Activated CD8-positive, alpha-beta memory T cell treated with anti-CD3 and anti-CD28 coated beads, Interleukin-2, amount 50 U/mL, for 1 hour (primary cell): ENCODE results near the gene ACOX3.

Source experiments
- DNase-seq: peaks from one replicate; pipeline ENCODE4 v3.0.0-alpha.2; 2020; ENCODE audit errors: extremely low read depth

Gene ACOX3

GRCh38 chr4:8404791-8405515 is 35.6 kb downstream of the ACOX3 start:
- DNase-seq: no peak

- DNase-seq: no peak
Observed at GRCh38 chr4:8403976-8404375, 36.5 kb downstream of the ACOX3 start.

- no peak for DNase-seq
Observed at GRCh38 chr4:8403173-8403753, 37.3 kb downstream of the ACOX3 start.

GRCh38 chr4:8402640-8403039 is 37.9 kb downstream of the ACOX3 start:
- no peak for DNase-seq

GRCh38 chr4:8402181-8402597 is 38.3 kb downstream of the ACOX3 start:
- DNase-seq: no peak

- DNase-seq: no peak
Observed at GRCh38 chr4:8401665-8402064, 38.9 kb downstream of the ACOX3 start.

GRCh38 chr4:8400632-8401325 is 39.7 kb downstream of the ACOX3 start:
- DNase-seq: no peak

GRCh38 chr4:8399298-8399697 is 41.2 kb downstream of the ACOX3 start:
- DNase-seq: no peak

- DNase-seq: no peak
Observed at GRCh38 chr4:8398347-8398746, 42.2 kb downstream of the ACOX3 start.

GRCh38 chr4:8396762-8397406 is 43.6 kb downstream of the ACOX3 start:
- DNase-seq: no peak

- DNase-seq: no peak
Observed at GRCh38 chr4:8395504-8396296, 44.8 kb downstream of the ACOX3 start.

- no peak for DNase-seq
Observed at GRCh38 chr4:8394806-8395205, 45.7 kb downstream of the ACOX3 start.

- DNase-seq: no peak
Observed at GRCh38 chr4:8394061-8394519, 46.4 kb downstream of the ACOX3 start.

GRCh38 chr4:8393593-8394038 is 46.9 kb downstream of the ACOX3 start:
- DNase-seq: no peak

- no peak for DNase-seq
Observed at GRCh38 chr4:8392591-8393190, 47.8 kb downstream of the ACOX3 start.

- no peak for DNase-seq
Observed at GRCh38 chr4:8391972-8392371, 48.6 kb downstream of the ACOX3 start.

GRCh38 chr4:8391071-8391470 is 49.5 kb downstream of the ACOX3 start:
- no peak for DNase-seq

GRCh38 chr4:8390577-8390976 is 49.9 kb downstream of the ACOX3 start:
- DNase-seq: no peak

- DNase-seq: no peak
Observed at GRCh38 chr4:8388528-8388870, 52.0 kb downstream of the ACOX3 start.

- no peak for DNase-seq
Observed at GRCh38 chr4:8387615-8388527, 52.7 kb downstream of the ACOX3 start.
